HG02938 (cell line): ENCODE results near the gene CDK5RAP2.
"Not testable (repeated sequence)": the region's sequence is repeated elsewhere in the genome, so short reads cannot be mapped to it uniquely, and the experiment has no call there.

Experiments used
- ATAC-seq: cut with Tn5 transposase; IDR thresholded peaks from one replicate; pipeline ENCODE4 v1.9.1; 2021; ENCODE audit warnings: mild to moderate bottlenecking, moderate library complexity; ENCODE audit not compliant: unreplicated experiment

CDK5RAP2 gene

GRCh38 chr9:120521101-120521500 is 58.9 kb downstream of the CDK5RAP2 start:
- ATAC-seq = no peak

DNA sequence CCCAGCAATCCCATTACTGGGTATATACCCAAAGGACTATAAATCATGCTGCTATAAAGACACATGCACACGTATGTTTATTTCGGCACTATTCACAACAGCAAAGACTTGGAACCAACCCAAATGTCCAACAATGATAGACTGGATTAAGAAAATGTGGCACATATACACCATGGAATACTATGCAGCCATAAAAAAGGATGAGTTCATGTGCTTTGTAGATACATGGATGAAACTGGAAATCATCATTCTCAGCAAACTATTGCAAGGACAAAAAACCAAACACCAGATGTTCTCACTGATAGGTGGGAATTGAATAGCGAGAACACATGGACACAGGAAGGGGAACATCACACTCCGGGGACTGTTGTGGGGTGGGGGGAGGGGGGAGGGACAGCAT is 64.0 kb downstream of the CDK5RAP2 start:
- ATAC-seq = not testable (repeated sequence)

- ATAC-seq = not testable (repeated sequence)
Measured at GRCh38 chr9:120515481-120515880, 64.5 kb downstream of the CDK5RAP2 start.

- no peak for ATAC-seq
Measured at GRCh38 chr9:120514405-120514804, 65.6 kb downstream of the CDK5RAP2 start.

- no peak for ATAC-seq
Measured at GRCh38 chr9:120513825-120514396, 66.1 kb downstream of the CDK5RAP2 start.

DNA sequence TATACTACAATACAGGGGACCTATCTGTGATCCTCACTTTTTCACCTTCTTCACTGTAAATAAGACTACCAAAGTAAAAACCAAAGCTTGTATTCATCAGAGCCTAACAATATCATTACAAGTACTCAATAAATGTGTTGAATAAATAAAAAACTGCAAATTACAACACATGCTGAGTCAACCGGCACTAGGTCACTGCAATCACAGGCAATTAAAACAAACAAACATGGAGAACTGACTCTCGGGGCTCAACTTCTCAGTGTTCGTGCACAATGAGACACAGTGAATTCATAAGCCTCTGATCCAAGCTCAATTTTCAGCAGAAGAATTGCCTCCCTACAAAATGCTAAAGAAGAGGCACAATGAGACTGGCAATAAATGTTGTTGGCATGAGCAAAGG is 69.2 kb downstream of the CDK5RAP2 start:
- no peak for ATAC-seq

- ATAC-seq = no peak
Measured at GRCh38 chr9:120507936-120508510, 71.9 kb downstream of the CDK5RAP2 start.

DNA sequence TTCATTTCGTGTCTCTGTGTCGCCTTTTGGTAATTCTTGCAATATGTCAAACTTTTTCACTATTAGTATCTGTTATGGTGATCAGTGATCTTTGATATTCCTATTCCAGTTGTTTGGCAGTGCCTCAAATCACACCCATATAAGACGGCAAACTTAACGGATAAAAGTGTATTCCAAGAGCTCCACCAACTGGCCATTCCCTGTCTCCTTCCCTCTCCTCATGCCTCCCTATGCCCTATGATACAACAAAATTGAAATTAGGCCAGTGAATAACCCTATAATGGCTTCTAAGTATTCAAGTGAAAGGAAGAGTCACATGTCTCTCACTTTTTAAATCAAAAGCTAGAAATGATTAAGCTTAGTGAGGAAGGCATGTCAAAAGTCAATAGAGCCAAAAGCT is 74.8 kb downstream of the CDK5RAP2 start:
- no peak for ATAC-seq

GRCh38 chr9:120500733-120501132 is 79.2 kb downstream of the CDK5RAP2 start:
- ATAC-seq = no peak

GRCh38 chr9:120497865-120498264 is 82.1 kb downstream of the CDK5RAP2 start:
- not testable (repeated sequence) for ATAC-seq

DNA sequence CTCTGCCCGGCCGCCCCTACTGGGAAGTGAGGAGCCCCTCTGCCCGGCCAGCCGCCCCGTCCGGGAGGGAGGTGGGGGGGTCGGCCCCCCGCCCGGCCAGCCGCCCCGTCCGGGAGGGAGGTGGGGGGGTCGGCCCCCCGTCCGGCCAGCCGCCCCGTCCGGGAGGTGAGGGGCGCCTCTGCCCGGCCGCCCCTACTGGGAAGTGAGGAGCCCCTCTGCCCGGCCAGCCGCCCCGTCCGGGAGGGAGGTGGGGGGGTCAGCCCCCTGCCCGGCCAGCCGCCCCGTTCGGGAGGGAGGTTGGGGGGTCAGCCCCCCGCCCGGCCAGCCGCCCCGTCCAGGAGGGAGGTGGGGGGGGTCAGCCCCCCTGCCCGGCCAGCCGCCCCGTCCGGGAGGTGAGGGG is 83.5 kb downstream of the CDK5RAP2 start:
- ATAC-seq = not testable (repeated sequence)

- peak; percentile 97 for ATAC-seq
Measured at GRCh38 chr9:120490888-120491595, 88.9 kb downstream of the CDK5RAP2 start.

GRCh38 chr9:120486835-120487234 is 93.1 kb downstream of the CDK5RAP2 start:
- ATAC-seq = no peak

DNA sequence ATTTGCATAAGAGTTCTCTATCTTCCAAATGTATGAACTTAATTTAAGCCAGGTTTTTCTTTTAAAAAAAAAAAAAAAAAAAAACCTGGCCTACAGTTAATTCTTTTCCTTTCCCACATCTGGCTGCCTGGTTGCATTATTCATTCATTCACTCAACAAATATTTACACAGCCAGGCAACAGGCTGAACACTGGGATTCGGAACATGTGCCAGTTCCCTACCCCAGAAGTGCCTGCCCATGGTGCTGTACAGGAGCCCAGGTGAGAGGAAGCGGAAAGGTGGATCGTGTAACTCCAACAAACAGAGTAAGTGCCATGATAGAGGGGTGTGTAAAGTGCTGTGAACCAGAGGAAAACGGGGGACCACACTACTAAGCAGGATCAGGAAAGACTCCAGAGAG is 93.6 kb downstream of the CDK5RAP2 start:
- no peak for ATAC-seq

DNA sequence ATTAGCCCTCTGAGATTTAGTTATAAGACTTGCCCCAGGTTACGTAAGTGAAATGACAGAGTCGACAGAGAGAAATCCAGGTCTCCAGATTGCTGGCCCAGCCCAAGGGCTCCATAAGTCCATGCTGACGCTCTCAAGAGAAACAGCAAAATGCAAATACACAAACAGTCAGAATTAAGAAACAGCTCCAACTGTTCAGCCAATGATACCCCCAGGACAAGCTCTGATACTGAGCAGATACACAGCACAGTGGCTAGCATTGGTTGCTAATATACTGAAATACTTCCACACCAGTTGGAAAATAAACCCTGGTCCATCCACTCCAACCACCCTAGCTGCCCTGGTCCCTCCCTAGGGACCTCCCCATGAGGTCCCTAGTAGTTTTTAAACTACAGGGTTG is 94.2 kb downstream of the CDK5RAP2 start:
- no peak for ATAC-seq

- ATAC-seq = no peak
Measured at GRCh38 chr9:120484162-120484561, 95.8 kb downstream of the CDK5RAP2 start.

- no peak for ATAC-seq
Measured at GRCh38 chr9:120482424-120483186, 97.4 kb downstream of the CDK5RAP2 start.

GRCh38 chr9:120481846-120482245 is 98.1 kb downstream of the CDK5RAP2 start:
- no peak for ATAC-seq

DNA sequence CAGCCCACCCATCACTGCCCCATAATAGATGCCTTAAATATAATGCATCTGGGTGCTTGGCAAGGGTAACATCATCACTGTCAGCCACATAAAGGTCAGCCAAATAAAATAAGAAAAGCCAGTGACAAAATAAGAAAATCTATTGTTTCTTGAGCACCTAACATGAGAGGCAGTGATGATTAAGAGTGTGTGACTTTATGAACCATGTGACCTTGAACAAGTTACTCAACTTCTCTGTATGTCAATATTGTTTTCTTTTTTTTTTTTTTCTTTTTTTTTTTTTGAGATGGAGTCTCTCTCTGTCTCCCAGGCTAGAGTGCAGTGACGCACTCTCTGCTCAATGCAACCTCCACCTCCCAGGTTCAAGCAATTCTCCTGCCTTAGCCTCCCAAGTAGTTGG is 98.7 kb downstream of the CDK5RAP2 start:
- ATAC-seq = no peak

- no peak for ATAC-seq
Measured at GRCh38 chr9:120480707-120481106, 99.3 kb downstream of the CDK5RAP2 start.

- ATAC-seq = no peak
Measured at GRCh38 chr9:120478208-120478607, 101.8 kb downstream of the CDK5RAP2 start.
